T-helper 2 cell (primary cell): Measurements from ENCODE around the gene KRT33B.
"Not testable (repeated sequence)": the region's sequence is repeated elsewhere in the genome, so short reads cannot be mapped to it uniquely, and the experiment has no call there.

ENCODE experiments used
- DNase-seq, 5 experiments: peaks; one replicate each; pipeline versions ENCODE4 v3.0.0 to v3.0.0-alpha.2; 2012 to 2022
- total RNA-seq, 2 donors: gene quantifications; one replicate each; lab custom pipeline; 2026; lab: John Stamatoyannopoulos, UW

KRT33B gene
- total RNA-seq, result 0 reads per million in 2 donors

- no peak for DNase-seq
Measured at GRCh38 chr17:41369713-41370112, at the start of gene KRT33B. Gene KRT33B (minus strand): TSS chr17:41369813. CDS start chr17:41369750, 63 bp downstream.

DNA sequence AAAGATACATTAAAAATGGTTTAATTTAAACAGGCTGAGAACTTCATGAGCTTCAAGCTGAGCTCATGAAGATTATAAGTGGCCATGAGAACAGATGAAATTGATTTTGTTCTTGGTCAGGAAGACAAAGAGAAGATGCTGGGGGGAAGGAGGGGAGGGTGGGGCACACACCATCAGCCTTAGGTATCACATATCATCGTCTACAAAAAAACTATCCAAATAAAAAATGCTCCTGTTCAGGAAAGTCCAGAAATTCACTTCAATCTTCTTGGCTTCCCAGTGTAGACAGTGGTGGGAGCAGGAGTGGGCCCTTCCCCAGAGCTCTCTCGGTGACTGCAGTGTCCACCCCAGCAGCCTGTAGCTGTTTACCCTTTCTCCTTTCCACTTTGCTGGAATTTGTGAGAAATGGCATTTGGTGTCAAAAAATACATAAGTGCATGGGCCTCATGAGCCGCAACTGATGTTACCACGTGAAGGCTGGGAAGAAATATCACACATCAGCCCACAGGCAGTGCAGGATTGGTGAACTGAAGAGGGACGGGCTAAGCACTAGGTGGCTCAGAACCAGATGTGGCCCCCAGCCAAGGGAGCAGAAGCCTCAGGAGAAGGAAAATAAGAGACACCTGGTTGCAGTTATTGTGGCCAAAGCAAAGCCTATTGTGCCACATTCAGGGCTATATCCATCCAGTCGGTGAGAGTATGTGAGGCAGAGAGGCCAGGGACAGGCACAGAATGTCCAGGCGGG, 48.7 kb upstream of the KRT33B start:
- DNase-seq, result no peak

- no peak for DNase-seq
Measured at GRCh38 chr17:41417576-41418015, 48.0 kb upstream of the KRT33B start.

- no peak for DNase-seq
Measured at GRCh38 chr17:41417127-41417526, 47.5 kb upstream of the KRT33B start.

DNA sequence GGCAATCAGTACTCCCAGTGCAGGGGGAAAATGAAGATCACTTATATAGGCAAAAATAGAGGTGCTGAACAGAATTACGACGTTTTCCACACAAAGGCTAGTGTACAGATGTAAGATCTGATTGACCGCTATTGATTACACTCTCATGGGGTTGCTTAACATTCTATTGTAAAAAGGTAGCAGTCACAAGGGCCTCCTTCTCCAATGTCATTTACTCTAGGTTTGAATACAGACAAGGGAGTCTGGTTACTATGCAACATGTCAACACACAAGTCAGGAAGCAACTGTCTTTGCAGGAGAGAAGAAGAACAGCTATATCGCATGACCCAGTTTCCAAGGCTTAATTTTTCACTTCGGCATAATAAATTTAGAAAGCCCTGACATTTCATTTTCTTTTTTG, 46.9 kb upstream of the KRT33B start:
- DNase-seq, result no peak

DNA sequence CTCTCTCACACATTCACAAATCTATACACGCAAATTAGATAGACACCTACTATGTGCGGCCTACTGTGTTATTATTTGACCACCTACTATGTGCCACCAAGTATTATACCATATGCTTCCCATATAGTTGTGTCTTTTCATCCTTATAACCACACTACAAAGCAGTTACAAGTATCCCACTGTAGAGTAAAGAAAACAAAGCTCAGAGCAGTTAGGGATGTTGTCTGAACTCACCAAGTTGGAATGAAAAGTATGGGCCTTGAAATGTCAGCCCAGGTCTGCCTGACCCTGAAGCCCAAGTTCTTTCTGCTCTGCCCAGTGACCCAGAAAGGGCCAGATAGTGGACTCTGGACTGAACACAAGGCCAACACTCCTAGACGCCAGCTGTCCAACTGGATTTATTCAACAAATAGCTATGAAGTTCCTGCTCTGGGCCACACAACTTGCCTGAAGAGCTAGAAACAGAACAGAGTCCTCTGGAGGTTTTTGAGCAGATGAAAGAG, 46.3 kb upstream of the KRT33B start:
- no peak for DNase-seq

DNA sequence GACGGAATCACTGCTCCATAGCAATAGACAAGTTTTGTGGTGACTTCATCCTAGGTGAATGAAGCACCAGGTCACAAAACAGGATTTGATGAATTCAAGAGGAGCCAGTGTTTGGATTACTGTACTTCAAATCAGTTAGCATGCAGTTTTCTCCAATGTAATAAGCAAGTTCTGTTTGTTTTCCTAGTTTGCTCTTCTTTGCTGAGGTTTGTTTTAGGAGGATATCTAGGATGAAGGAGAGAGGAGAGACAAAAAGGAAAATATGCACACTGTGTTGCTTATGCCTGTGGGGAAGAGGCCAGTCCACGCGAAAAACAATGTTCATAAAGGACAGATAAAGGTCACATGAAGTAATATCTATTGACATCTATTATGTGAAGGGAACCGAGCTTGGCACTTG, 45.8 kb upstream of the KRT33B start:
- no peak for DNase-seq

DNA sequence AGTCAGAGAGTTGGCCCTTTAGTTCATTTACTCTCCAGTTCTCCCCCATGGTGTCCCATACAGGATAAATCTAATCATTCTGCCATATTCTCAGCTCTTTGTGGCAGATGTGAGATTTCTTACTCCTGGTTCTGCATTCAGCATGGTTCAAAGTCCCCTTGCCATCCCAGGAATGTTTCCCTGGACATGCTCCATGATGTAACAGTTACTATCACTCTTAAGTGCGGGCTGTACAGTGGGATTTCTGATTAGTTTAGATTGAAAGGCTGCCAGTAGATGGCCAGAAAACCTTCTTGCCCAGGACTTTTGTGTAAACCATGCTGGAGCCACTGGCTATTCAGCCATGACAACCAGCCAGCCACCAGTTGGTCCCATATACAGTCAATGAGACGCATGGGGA, 44.4 kb upstream of the KRT33B start:
- DNase-seq, result no peak

GRCh38 chr17:41413353-41413957, 43.8 kb upstream of the KRT33B start:
- no peak for DNase-seq

DNA sequence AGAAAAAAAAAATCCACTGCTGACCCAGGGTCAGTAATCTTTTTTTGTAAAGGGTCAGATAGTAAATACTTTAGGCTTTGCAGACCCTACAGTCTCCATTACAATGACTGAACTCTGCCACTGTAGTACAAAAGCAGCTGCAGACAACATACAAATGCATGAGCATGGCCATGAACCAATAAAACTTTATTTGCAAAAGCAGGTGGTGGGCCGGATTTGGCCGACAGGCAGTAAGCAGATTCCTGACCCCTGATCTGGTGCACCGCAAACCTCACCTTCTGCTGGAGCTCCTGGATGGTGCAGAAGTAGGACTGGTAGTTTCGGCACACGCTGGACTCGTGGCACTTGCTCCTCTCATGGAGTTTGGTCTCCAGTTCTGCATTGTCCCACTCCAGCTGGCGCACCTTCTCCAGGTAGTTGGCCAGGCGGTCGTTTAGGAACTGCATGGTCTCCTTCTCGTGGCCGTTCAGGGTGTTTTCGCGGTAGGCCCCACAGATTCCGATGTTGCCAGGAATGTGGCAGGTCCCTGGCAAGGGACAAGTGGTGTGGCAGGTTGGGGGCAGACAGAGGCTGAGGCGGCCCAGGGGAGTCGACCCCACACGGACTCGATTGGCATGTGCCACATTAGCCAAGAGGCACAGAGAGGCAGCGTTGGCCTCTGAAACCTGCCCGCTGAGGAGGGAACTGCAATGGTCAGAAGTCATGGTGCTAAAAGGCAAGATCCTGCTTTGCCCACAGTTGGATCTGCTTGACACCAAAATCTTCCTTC, 41.6 kb upstream of the KRT33B start:
- DNase-seq, result no peak

- DNase-seq, result no peak
Measured at GRCh38 chr17:41407226-41407625, 37.6 kb upstream of the KRT33B start.

GRCh38 chr17:41406205-41406604, 36.6 kb upstream of the KRT33B start:
- DNase-seq, result no peak

GRCh38 chr17:41404024-41404671, 34.5 kb upstream of the KRT33B start:
- DNase-seq, result peak in 2 of 5 experiments; percentile 5 to 22

DNA sequence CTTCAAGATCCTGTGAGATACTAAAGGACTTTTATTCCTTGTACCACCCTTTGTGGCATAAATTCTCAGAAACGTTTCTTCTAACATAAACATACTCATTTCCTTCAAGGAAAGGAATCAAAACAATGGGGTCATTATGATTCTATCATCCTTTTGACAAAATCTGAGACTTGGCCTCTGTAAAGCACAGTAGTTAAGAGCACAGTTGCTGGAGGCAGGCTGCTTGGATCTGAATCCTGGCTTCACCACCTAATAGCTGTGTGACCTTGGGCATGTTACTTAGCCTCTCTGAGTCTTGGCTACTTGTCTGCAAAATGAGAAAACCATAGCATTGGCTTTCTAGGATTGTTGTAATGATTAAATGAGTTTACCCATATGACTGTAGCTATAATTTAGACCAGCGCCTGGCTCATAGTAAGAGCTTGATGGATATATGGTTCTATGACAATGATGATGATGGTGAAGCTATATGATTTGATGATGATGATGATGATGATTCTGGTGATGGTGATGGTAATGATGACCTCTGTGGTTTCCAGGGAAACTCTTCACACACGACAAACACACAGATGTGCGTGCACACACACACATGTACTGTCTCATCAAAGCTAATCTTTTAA, 33.9 kb upstream of the KRT33B start:
- DNase-seq, result no peak

- DNase-seq, result no peak
Measured at GRCh38 chr17:41402161-41402560, 32.5 kb upstream of the KRT33B start.

DNA sequence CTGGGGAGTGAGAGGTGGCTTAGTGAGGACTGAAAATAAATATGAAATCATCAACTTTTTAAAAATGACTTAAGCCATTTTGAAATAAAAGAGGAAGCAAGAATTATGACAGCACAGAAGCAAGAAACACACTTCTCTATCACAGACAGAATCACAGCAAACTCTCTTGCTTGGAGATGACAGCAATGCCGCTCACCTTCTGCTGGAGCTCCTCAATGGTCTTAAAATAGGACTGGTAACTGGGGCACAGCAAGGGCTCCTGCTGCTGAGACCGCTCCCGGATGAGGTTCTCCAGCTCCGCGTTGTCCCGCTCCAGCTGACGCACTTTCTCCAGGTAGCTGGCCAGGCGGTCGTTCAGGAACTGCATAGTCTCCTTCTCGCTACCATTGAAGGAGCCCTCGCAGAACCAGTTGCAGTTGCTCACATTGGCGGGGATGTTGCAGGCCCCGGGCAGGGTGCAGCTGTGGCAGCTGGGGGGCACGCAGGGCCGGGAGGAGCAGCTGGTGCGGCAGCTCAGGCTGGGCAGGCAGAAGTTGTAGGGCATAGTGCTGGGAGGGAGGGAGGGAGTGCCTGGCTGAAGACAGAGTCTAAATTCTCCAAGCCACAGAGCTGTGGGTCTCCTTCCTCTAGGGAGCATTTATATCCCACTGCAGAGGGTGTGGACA, 27.5 kb upstream of the KRT33B start, which contains the start of gene KRT31:
KRT31 (minus strand) TSS at position 613 of the 665 bp plus-strand sequence; CDS start at position 544, 69 bp downstream.
- DNase-seq, result no peak

DNA sequence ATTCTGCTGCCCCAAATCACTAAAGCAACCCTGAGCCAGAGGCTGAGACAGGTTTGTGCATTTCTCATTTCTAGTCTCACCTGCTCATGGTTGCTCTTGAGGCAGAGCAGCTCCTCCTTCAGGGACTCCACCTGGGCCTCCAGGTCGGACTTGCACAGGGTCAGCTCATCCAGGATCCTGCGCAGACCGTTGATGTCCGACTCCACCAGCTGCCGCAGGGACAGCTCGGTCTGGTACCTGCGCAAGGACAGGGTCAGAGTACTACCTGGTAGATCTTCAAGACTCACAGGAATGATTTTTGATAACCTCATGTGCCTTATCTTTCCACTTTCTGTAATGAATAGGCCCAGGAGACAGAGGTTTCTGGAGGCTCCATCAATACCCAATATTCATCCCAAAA, 26.7 kb upstream of the KRT33B start:
- no peak for DNase-seq

DNA sequence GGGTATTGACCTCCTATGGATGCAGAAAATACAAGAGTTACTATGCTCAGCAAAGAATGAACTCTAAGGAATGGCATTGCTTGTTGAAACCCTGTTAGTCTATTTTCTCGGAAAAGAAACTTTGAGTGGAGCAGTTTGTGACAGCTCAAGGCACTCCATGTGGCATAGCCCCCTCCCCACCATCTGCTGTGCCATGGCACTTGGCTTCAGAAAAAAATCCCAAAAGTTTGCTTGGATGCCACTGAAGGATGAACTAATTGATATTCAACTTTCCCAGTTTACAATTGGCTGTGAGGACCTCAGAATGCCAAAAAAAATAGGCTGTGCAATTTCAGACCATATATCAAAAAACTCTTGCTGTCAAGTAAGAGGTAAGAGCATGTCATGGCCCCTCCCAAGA, 26.0 kb upstream of the KRT33B start:
- no peak for DNase-seq

DNA sequence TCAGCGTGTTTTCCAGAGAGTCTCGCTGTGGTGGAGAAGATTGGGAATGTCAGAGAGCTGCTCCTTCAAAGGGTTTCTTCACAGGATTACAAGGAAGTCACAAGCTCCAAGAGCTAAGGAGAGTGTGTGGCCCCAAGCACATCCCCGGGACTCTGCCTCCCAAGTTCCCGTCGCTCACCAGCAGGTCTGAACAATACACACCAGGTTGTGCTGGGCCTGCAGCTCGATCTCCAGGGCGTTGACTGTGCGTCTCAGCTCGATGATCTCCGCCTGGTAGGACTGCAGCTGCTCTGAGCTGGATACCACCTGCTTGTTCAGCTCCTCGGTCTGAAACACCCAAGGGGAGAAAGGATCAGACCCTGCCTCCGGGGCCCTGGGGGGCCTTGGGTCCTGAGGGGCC, 25.4 kb upstream of the KRT33B start:
- not testable (repeated sequence) for DNase-seq

DNA sequence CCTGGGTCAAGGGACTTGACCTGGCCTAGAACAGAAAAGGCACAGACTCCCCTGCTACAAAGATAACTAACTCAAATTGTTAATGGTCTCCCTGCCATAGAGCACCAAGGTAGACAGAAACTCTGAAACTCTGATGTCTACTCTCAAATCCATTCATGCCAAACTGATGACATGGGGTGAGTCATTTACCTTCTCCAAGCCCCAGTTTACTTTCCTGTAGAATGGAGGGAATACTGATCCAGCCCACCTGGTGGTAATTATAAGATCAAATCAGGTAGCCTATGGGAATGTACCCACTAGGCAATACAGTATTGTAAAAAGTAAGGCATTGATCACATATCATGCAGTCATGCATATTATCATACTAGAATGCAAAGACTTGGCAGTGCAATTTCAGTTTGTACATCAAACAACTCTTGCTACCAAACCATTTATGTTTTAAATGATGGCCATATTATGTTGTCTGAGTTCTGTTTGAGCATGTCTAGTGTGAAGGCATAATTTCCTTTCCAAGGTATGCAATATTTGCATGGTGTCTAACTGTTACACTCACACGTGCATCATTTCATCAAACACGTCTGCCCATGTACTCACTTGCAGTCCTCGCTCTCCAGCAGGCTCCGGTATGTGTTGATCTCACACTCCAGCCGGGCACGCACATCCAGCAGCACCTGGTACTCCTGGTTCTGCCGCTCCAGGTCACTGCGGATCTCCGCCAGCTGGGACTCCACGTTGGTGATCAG, 24.8 kb upstream of the KRT33B start:
- DNase-seq, result no peak

- no peak for DNase-seq
Measured at GRCh38 chr17:41393826-41394225, 24.2 kb upstream of the KRT33B start.
